ENCODE data around the gene SHOX. TPM values are rescaled to one million over a fixed set of nuclear protein-coding genes. Genes with fewer than 3 reads are reported as not detected.

Gene SHOX
- total RNA-seq, 4 donors from 2014 or later, result not detected

DNA sequence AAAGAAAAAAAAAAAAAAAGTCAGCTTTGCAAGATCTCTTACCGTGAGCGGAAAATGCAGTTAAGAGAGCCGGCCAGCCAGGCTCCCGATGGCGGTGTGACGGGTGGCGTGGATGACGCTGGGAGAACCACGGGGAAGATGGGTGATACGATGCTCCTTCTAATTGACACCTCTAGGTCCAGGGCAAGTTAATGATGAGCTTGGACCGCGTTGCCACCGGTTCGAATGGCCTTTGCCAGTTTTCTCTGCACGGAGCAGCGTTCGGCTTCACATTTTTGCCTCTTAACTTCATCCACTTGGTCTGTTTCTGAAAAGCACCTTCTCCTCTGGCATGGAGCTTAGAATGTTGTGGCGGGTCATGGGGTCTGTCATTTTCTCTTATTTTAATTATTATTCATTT lies 33.2 kb downstream of the SHOX start:
- Histone ChIP-seq H3K27ac (no peak overlapping the region), H3K9me3 (no peaks in the 10 kb centered on the region), H3K27me3 (no peaks in the 10 kb centered on the region), H3K4me1 (no peaks in the 10 kb centered on the region), H3K4me3 (replicated peaks in 1 of 3) (no peak overlapping the region), H3K36me3 (no peaks in the 10 kb centered on the region)
- TF ChIP-seq POLR2A (IDR thresholded peaks at IDR 0.05), result no peak
- TF ChIP-seq, protein P1, sequence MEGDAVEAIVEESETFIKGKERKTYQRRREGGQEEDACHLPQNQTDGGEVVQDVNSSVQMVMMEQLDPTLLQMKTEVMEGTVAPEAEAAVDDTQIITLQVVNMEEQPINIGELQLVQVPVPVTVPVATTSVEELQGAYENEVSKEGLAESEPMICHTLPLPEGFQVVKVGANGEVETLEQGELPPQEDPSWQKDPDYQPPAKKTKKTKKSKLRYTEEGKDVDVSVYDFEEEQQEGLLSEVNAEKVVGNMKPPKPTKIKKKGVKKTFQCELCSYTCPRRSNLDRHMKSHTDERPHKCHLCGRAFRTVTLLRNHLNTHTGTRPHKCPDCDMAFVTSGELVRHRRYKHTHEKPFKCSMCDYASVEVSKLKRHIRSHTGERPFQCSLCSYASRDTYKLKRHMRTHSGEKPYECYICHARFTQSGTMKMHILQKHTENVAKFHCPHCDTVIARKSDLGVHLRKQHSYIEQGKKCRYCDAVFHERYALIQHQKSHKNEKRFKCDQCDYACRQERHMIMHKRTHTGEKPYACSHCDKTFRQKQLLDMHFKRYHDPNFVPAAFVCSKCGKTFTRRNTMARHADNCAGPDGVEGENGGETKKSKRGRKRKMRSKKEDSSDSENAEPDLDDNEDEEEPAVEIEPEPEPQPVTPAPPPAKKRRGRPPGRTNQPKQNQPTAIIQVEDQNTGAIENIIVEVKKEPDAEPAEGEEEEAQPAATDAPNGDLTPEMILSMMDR (IDR thresholded peaks at IDR 0.05), result no peak
- 90 to 93% methylated on average over 18 of the region's 18 CpGs for WGBS, 2 donors
- no peak for DNase-seq
- intact Hi-C loops (cut with DNase I), result no loop called here

DNA sequence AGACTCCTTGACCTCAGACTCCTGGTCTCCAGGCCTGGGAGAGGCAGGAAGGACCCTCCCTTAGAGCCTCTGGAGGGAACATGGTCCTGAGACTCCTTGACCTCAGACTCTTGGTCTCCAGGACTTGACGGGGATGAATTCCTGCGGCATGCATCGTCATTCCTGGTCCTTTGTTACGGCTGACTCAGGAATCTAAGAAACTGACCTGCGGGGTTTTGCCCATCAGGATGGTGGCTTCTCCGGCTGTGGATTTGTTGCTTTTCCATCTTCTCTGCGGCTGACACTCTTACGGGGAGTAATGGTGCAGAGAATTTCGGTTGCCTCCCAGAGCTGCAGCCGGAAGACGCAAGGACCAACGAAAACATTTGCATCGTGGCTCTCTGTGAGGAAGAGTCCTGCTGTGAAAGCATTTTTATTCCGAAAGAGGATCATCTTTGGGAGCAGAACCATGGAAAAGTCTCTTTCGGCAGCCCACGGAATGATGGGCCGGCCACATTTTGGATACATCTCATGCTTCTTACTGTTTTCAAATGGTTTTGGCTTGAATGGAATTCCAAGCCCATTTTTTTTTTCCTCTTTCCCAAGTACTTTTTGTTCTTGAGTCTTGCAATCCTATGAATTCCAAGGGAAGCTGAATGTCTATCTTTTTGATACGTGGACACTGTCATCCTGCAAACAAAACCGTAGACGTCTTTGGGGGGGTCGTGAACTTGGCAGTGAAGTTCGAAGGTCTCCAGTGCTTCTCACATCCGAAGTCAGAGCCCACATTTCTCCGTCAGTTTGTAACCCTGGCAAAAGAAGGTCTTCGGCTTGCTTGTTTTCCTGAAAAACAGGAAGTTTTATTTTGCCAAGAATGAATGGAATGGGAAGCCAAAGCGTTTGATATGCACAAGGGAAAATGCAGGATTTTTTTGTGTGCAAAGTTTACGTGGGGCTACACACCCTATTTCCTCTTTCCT lies 36.5 kb downstream of the SHOX start:
- whole genome bisulfite sequencing, 2 donors, result 39 to 46% methylated on average over 26 to 27 of the region's 27 CpGs
- no peaks in the 10 kb centered on the region for H3K27me3 ChIP-seq
- H3K27ac ChIP-seq, result no peak overlapping the region
- intact Hi-C loops (cut with DNase I), result no loop called here
- H3K4me1 ChIP-seq, result no peaks in the 10 kb centered on the region
- DNase-seq, result no peak
- H3K9me3 ChIP-seq, result no peaks in the 10 kb centered on the region
- H3K4me3 ChIP-seq (replicated peaks in 1 of 3), result no peak overlapping the region
- no peaks in the 10 kb centered on the region for H3K36me3 ChIP-seq
- no peak for TF ChIP-seq POLR2A (IDR thresholded peaks at IDR 0.05)
- TF ChIP-seq, protein P1 (IDR thresholded peaks at IDR 0.05), result no peak

DNA sequence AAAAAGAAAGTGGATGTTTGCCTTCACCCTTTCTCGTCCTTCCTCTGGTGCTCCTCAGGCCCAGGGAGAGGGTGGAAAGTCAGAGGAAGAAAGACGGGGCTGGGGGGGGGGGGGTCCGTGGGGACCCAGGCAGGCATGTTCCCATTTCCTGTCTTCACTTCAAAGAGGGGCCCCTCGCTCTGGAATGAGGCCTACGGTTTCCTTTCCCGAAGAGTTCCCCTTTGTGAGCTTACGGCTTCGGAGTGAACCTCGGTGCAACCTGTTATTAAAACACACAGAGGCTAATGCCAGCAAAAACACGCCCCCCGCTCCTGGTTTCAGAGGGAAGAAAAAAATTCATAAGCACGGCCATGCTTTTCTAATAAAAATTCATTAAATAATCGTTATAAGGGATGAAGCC lies 40.1 kb downstream of the SHOX start:
- whole genome bisulfite sequencing, 2 donors, result 19 to 21% methylated on average over 13 of the region's 13 CpGs
- no peak for TF ChIP-seq POLR2A (IDR thresholded peaks at IDR 0.05)
- TF ChIP-seq, protein P1 (IDR thresholded peaks at IDR 0.05), result no peak
- Histone ChIP-seq H3K4me3 (replicated peaks in 1 of 3) (no peak overlapping the region), H3K9me3 (no peaks in the 10 kb centered on the region), H3K4me1 (no peaks in the 10 kb centered on the region), H3K27me3 (no peaks in the 10 kb centered on the region), H3K36me3 (no peaks in the 10 kb centered on the region), H3K27ac (no peak overlapping the region)
- intact Hi-C loops (cut with DNase I), result no loop called here
- no peak for DNase-seq

DNA sequence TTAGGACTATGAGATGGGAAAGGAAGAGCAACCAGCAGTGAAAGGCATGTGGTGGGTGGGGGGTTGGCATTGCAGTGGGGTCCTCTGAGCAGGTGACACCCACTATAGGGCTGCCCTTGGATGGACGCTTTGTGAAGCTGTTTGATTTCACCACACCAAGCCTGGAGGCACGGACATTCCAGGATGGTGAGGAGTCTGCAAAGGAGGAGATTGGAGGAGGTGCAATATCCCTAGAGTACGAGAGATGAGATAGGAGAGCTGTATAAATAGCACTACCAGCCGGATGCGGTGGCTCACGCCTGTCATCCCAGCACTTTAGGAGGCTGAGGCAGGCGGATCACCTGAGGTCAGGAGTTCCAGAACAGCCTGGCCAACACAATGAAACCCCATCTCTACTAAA lies 42.3 kb downstream of the SHOX start:
- no peak overlapping the region for H3K27ac ChIP-seq
- intact Hi-C loops (cut with DNase I), result no loop called here
- WGBS, 2 donors, result 76 to 80% methylated on average over 7 of the region's 7 CpGs
- no peaks in the 10 kb centered on the region for H3K4me1 ChIP-seq
- no peaks in the 10 kb centered on the region for H3K36me3 ChIP-seq
- no peaks in the 10 kb centered on the region for H3K27me3 ChIP-seq
- TF ChIP-seq, protein P1 (IDR thresholded peaks at IDR 0.05), result no peak
- TF ChIP-seq POLR2A (IDR thresholded peaks at IDR 0.05), result no peak
- H3K9me3 ChIP-seq, result no peaks in the 10 kb centered on the region
- no peak overlapping the region for H3K4me3 ChIP-seq (replicated peaks in 1 of 3)
- DNase-seq, result no peak

- TF ChIP-seq, protein P1 (IDR thresholded peaks at IDR 0.05), result no peak
- no peak for TF ChIP-seq POLR2A (IDR thresholded peaks at IDR 0.05)
- Histone ChIP-seq H3K4me3 (replicated peaks in 1 of 3) (no peak overlapping the region), H3K36me3 (no peaks in the 10 kb centered on the region), H3K27ac (no peak overlapping the region), H3K27me3 (no peaks in the 10 kb centered on the region), H3K9me3 (no peaks in the 10 kb centered on the region), H3K4me1 (no peaks in the 10 kb centered on the region)
- WGBS, 2 donors, result 39 to 43% methylated on average over 7 of the region's 7 CpGs
- intact Hi-C loops (cut with DNase I), result no loop called here
- DNase-seq, result no peak
Measured at GRCh38 chrX:675279-675954, 44.8 kb downstream of the SHOX start.

Data from thyroid gland (tissue), 4 donors.